KOPT-K1 (cell line): ENCODE measurements around the gene RPL5.

Experiments
- H3K27ac ChIP-seq: fragments of 200-600 bp; sonication (generic); 2 replicates; pipeline ENCODE4 v1.5.1; 2016; ENCODE audit warnings: antibody characterized with exemption, mild to moderate bottlenecking, low read depth, low read length; ENCODE audit not compliant: poor library complexity, severe bottlenecking
- H3K36me3 ChIP-seq: fragments of 200-600 bp; sonication (generic); 2 replicates; pipeline ENCODE4 v1.5.1; 2017; ENCODE audit warnings: antibody characterized with exemption, mild to moderate bottlenecking, low read length, moderate library complexity; ENCODE audit not compliant: insufficient read depth
- H3K9me3 ChIP-seq: fragments of 200-600 bp; sonication (generic); 2 replicates; pipeline ENCODE4 v1.5.1; 2017; ENCODE audit warnings: antibody characterized with exemption, low read length, mild to moderate bottlenecking; ENCODE audit not compliant: insufficient read depth, poor library complexity, severe bottlenecking

The RPL5 gene

DNA sequence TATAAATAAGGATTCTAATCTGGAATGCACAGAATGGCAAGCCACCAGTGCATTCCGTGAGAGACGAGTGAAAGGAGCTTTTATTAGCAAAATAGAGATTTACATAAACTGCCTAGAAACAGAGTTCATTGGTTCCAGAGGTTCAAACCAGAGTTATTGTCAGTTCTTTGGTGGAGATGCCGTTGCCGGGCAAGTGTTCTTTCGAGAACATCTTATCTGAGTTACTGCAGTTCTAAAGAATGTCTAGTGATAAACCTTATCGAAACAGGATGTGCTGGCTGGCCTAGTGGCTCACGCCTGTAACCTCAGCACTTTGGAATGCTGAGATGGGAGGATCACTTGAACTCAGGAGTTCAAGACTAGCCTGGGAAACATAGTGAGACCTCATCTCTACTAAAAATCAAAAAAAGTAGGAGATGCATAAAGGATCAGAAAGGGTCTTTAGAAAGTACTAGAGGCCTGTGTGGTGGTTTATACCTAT, 27.1 kb upstream of the RPL5 start:
- H3K9me3 ChIP-seq = no peaks in the 10 kb centered on the region
- no peaks in the 10 kb centered on the region for H3K36me3 ChIP-seq
- H3K27ac ChIP-seq = no peak overlapping the region

DNA sequence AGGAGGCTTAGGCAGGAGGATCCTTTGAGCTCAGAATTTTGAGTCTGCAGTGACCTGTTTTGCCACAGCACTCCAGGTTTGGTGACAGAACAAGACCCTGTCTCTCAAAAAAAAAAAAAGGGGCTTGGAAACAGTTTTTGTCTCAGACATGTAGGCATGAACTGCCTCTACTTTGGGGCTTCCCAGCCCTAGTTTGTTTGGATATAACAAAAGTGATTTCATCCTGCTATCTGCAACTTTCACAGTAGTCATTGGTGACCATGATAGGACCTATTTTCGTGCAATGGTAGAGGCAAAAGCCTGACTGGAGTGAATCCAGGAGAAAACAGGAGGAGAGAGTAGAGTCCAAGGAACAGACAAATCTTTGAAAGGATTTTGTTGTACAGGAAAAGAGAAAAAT, 26.6 kb upstream of the RPL5 start:
- Histone ChIP-seq H3K36me3 (no peaks in the 10 kb centered on the region), H3K9me3 (no peaks in the 10 kb centered on the region), H3K27ac (no peak overlapping the region)

DNA sequence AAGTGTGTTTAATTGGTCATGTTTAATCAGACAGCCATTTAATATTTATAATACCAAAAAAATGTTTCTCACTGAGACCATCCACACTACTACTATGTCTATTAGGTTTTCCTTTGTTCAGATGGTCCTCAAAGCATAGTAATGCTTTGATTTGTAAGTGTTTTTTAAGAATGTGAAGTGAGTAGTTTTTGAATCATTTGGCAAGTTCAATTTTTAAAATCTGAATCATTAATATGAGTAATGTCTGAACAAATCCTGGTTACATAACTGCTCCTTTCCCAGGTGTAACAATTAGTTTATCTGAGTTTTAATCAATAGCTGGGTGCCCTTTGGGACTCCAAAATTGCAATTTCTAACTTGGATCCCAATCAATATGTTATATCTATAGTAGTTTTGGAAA, 23.5 kb upstream of the RPL5 start:
- Histone ChIP-seq H3K27ac (no peak overlapping the region), H3K36me3 (no peaks in the 10 kb centered on the region), H3K9me3 (no peaks in the 10 kb centered on the region)

- Histone ChIP-seq H3K27ac (no peak overlapping the region), H3K36me3 (no peaks in the 10 kb centered on the region)
Observed at GRCh38 chr1:92816732-92817131, 15.1 kb upstream of the RPL5 start.

DNA sequence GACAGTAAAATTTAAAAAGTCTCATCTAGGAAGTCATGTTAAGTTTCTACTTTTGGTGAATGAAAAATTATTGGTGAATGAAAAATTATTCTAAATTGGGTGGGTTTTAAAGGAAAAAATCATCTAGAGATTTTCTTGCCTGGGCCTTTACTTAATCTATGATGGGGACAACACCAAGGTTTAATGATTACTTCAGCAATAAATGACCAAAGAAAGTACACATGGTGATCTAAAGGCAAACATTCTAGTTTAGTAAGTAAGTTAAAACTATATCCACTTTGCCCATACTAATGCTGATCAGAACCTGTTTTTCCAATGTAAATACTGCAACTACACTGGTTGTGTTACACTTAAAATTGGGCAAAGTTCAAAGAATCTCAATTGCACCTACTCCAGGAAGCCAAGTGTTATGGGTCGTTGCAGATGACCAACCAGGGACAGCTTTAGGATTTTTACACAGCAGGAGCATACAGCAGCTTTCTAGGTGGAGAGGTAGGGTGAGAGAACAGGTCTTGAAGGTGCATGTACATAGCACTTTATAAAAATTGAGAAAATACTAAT, 14.6 kb upstream of the RPL5 start:
- Histone ChIP-seq H3K36me3 (no peaks in the 10 kb centered on the region), H3K27ac (no peak overlapping the region), H3K9me3 (no peaks in the 10 kb centered on the region)

More at GRCh38 chr1:92816732-92817131, 15.1 kb upstream of the RPL5 start:
- no peaks in the 10 kb centered on the region for H3K9me3 ChIP-seq

GRCh38 chr1:92817986-92818764, 13.7 kb upstream of the RPL5 start:
- H3K27ac ChIP-seq = no peak overlapping the region
- H3K9me3 ChIP-seq = no peaks in the 10 kb centered on the region
- no peaks in the 10 kb centered on the region for H3K36me3 ChIP-seq

DNA sequence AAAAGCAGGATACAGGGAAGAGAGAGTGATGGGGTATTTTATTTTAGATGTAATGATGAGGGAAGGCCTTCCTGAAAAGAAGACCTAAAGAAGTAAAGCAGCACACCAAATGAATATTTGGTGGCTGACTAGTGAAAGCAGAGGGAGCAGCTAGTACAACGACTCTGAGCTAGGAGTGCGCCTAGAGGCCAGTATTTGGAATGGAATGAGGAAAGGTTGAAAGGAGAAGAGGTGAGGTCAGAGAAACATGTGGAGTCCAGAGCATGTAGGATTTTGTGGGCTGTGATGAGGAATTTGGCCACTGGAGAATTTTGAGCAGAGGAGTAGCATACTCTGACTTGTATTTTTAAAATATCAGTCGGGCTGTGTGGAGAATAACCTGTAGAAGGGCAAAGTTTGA, 11.8 kb upstream of the RPL5 start:
- no peaks in the 10 kb centered on the region for H3K9me3 ChIP-seq
- H3K36me3 ChIP-seq = no peaks in the 10 kb centered on the region
- H3K27ac ChIP-seq = no peak overlapping the region

DNA sequence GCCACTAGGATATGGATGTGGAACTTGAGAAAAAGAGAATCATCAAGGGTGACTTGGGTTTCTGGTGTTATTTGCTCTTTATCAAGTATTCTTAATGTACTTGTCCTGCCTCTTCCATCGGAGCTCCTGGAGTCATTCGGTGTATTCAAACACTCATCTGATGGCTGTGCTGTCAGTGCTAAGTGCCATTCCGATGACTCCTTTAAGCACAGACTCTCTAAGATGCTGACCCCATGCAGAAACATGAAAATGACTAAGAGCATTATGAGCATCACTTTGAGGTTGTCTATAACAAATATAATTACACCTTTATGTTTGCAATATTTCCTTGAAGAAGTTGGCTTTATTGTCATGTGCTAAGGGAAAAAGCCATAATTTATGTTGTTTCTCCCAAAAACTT, 11.3 kb upstream of the RPL5 start:
- Histone ChIP-seq H3K27ac (no peak overlapping the region), H3K36me3 (no peaks in the 10 kb centered on the region), H3K9me3 (no peaks in the 10 kb centered on the region)

DNA sequence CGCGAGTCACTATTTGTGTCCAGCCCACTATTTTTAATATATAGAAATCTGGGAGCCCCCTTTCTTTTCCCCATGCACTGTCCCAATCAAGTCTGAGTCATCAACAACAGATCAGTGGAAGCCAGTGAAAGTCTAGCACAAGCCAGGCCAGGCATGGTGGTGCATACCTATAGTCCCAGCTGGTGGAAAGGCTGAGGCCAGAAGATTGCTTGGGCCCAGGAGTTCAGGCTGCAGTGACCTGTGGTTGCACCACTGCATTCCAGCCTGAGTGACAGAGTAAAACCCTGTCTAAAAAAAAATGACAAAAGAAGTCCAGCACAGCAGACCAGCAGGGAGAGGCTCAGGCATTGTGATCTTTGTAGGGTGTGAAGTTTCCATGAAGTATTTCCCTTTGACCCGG, 9.0 kb upstream of the RPL5 start:
- Histone ChIP-seq H3K36me3 (no peaks in the 10 kb centered on the region), H3K27ac (no peak overlapping the region), H3K9me3 (no peaks in the 10 kb centered on the region)

GRCh38 chr1:92826792-92827191, 5.0 kb upstream of the RPL5 start:
- H3K36me3 ChIP-seq = no peaks in the 10 kb centered on the region
- H3K9me3 ChIP-seq = no peaks in the 10 kb centered on the region
- no peak overlapping the region for H3K27ac ChIP-seq

GRCh38 chr1:92831368-92831761, 475 bp upstream of the RPL5 start:
- Histone ChIP-seq H3K27ac (no peak overlapping the region), H3K9me3 (no peaks in the 10 kb centered on the region), H3K36me3 (peaks cover 45% of the 10 kb centered on the region)

- Histone ChIP-seq H3K27ac (peak overlapping the region; percentile 86), H3K9me3 (no peaks in the 10 kb centered on the region), H3K36me3 (peaks cover 58% of the 10 kb centered on the region)
Observed at GRCh38 chr1:92832537-92833114, 786 bp downstream of the RPL5 start.

- H3K27ac ChIP-seq = peak overlapping the region; percentile 86
Observed at GRCh38 chr1:92833840-92834239, 2.0 kb downstream of the RPL5 start.

GRCh38 chr1:92834617-92835016, 2.8 kb downstream of the RPL5 start:
- H3K9me3 ChIP-seq = no peaks in the 10 kb centered on the region
- peaks cover 77% of the 10 kb centered on the region for H3K36me3 ChIP-seq
- H3K27ac ChIP-seq = no peak overlapping the region

More at GRCh38 chr1:92833840-92834239, 2.0 kb downstream of the RPL5 start:
- Histone ChIP-seq H3K36me3 (peaks cover 70% of the 10 kb centered on the region), H3K9me3 (no peaks in the 10 kb centered on the region)

GRCh38 chr1:92837062-92837461, 5.2 kb downstream of the RPL5 start:
- H3K36me3 ChIP-seq = peaks cover 100% of the 10 kb centered on the region
- no peak overlapping the region for H3K27ac ChIP-seq
- H3K9me3 ChIP-seq = no peaks in the 10 kb centered on the region

DNA sequence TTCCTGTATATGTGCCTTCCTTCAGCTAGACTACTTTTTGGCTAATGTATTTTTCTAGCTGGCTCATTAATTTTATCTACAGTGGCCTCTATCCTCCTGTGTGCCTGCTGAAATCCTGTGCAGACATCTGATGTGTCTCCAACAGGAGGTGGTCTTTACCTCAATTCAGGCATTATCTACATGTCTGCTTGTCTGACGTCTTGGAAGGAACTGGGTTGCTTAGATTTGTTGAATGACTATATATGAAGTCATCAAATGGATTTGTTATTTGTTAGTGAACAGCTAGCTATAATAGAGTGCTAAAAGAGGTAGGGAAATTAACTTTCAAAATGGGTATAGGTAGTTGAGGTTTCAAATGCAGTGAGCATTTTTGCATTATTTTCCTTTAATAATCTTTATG, 6.7 kb downstream of the RPL5 start:
- Histone ChIP-seq H3K9me3 (no peaks in the 10 kb centered on the region), H3K27ac (no peak overlapping the region), H3K36me3 (peaks cover 100% of the 10 kb centered on the region)
